Esophagus squamous epithelium (tissue), 4 donors: Measurements from ENCODE around the gene PRPH2.

Experiments
- POLR2A ChIP-seq, 4 donors: fragments of 450-650 bp; IDR thresholded peaks; one replicate each; pipeline ENCODE4 v1.6.1; 2017; ENCODE audit warnings: antibody characterized with exemption in 4 of 4, mild to moderate bottlenecking in 4 of 4, moderate library complexity in 3 of 4
- TF ChIP-seq, protein P1 (sequence below), 6 experiments: fragments of 450-650 bp in 4 of 6; fragments of 200-600 bp in 2 of 6; sonication (generic) in 2 of 6; IDR thresholded peaks; one replicate each; pipeline ENCODE4 v1.5.1; 2016 to 2019; ENCODE audit warnings: antibody characterized with exemption in 6 of 6, mild to moderate bottlenecking in 4 of 6, moderate library complexity in 4 of 6

DNA sequence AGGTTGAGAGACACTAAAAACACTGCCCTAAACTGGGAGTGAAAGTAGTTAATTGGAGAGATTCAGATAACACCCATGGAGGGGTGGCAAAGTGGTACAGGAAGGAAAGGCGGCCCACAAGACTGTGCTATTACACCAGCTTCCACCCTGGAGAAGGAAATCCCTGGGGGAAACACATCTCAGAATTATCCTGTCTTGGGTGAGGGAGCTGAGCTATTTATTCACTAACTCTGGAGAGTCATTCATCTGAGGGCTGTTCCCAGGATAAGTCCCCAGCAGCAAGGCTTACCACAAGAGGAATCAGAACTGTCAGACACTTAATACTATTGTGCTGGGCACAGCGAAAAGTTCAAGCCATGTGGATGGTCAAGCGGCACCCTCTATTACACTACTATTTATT lies 13.6 kb upstream of the PRPH2 start:
- TF ChIP-seq, protein P1, sequence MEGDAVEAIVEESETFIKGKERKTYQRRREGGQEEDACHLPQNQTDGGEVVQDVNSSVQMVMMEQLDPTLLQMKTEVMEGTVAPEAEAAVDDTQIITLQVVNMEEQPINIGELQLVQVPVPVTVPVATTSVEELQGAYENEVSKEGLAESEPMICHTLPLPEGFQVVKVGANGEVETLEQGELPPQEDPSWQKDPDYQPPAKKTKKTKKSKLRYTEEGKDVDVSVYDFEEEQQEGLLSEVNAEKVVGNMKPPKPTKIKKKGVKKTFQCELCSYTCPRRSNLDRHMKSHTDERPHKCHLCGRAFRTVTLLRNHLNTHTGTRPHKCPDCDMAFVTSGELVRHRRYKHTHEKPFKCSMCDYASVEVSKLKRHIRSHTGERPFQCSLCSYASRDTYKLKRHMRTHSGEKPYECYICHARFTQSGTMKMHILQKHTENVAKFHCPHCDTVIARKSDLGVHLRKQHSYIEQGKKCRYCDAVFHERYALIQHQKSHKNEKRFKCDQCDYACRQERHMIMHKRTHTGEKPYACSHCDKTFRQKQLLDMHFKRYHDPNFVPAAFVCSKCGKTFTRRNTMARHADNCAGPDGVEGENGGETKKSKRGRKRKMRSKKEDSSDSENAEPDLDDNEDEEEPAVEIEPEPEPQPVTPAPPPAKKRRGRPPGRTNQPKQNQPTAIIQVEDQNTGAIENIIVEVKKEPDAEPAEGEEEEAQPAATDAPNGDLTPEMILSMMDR (IDR thresholded peaks at IDR 0.05) = no peak
- no peak for TF ChIP-seq POLR2A (IDR thresholded peaks at IDR 0.05)
